ENCODE measurements around the gene KLF3.

KLF3 gene

GRCh38 chr4:38659346-38659745 is 4.7 kb upstream of the KLF3 start:
- Histone ChIP-seq H3K4me3 (ENCODE audit: low read depth in 1 of 2, low read length in 2 of 2) (no peak overlapping the region), H3K9ac (ENCODE audit: low read length) (no peak overlapping the region), H3K9me3 (ENCODE audit: low read length) (no peaks in the 10 kb centered on the region), H3K36me3 (ENCODE audit: insufficient read depth, low read length) (no peaks in the 10 kb centered on the region), H3K27ac (ENCODE audit: low read depth, low read length) (no peak overlapping the region), H3K27me3 (ENCODE audit: control insufficient read depth in 1 of 2, insufficient read depth in 2 of 2, low read length in 2 of 2) (no peaks in the 10 kb centered on the region), H3K4me1 (ENCODE audit: insufficient read depth, low read length) (peaks cover 10% of the 10 kb centered on the region)

- H3K36me3 ChIP-seq (ENCODE audit: insufficient read depth, low read length), result no peaks in the 10 kb centered on the region
- H3K27me3 ChIP-seq (ENCODE audit: control insufficient read depth in 1 of 2, insufficient read depth in 2 of 2, low read length in 2 of 2), result no peaks in the 10 kb centered on the region
- peaks cover 10% of the 10 kb centered on the region for H3K4me1 ChIP-seq (ENCODE audit: insufficient read depth, low read length)
- H3K9me3 ChIP-seq (ENCODE audit: low read length), result no peaks in the 10 kb centered on the region
- H3K9ac ChIP-seq (ENCODE audit: low read length), result no peak overlapping the region
- no peak overlapping the region for H3K4me3 ChIP-seq (ENCODE audit: low read depth in 1 of 2, low read length in 2 of 2)
- H3K27ac ChIP-seq (ENCODE audit: low read depth, low read length), result no peak overlapping the region
These were observed 3.2 kb upstream of the KLF3 start for GRCh38 chr4:38660838-38661237.

- no peaks in the 10 kb centered on the region for H3K36me3 ChIP-seq (ENCODE audit: insufficient read depth, low read length)
- no peak overlapping the region for H3K27ac ChIP-seq (ENCODE audit: low read depth, low read length)
- H3K4me3 ChIP-seq (ENCODE audit: low read depth in 1 of 2, low read length in 2 of 2), result no peak overlapping the region
- no peak overlapping the region for H3K9ac ChIP-seq (ENCODE audit: low read length)
- no peaks in the 10 kb centered on the region for H3K9me3 ChIP-seq (ENCODE audit: low read length)
- H3K4me1 ChIP-seq (ENCODE audit: insufficient read depth, low read length), result peaks cover 10% of the 10 kb centered on the region
- H3K27me3 ChIP-seq (ENCODE audit: control insufficient read depth in 1 of 2, insufficient read depth in 2 of 2, low read length in 2 of 2), result no peaks in the 10 kb centered on the region
These were observed 2.6 kb upstream of the KLF3 start for GRCh38 chr4:38661371-38661770.

- H3K9ac ChIP-seq (ENCODE audit: low read length), result peak overlapping the region; percentile 52
- H3K36me3 ChIP-seq (ENCODE audit: insufficient read depth, low read length), result no peaks in the 10 kb centered on the region
- peak overlapping the region; percentile 56 to 59 for H3K4me3 ChIP-seq (ENCODE audit: low read depth in 1 of 2, low read length in 2 of 2)
- no peaks in the 10 kb centered on the region for H3K9me3 ChIP-seq (ENCODE audit: low read length)
- peak overlapping the region; percentile 97 for H3K27ac ChIP-seq (ENCODE audit: low read depth, low read length)
- no peaks in the 10 kb centered on the region for H3K27me3 ChIP-seq (ENCODE audit: control insufficient read depth in 1 of 2, insufficient read depth in 2 of 2, low read length in 2 of 2)
- peaks cover 20% of the 10 kb centered on the region for H3K4me1 ChIP-seq (ENCODE audit: insufficient read depth, low read length)
These were observed 1.4 kb upstream of the KLF3 start for GRCh38 chr4:38662522-38663089.

- peaks cover 22% of the 10 kb centered on the region for H3K4me1 ChIP-seq (ENCODE audit: insufficient read depth, low read length)
- no peaks in the 10 kb centered on the region for H3K9me3 ChIP-seq (ENCODE audit: low read length)
- H3K9ac ChIP-seq (ENCODE audit: low read length), result peak overlapping the region; percentile 52
These were observed 754 bp upstream of the KLF3 start for GRCh38 chr4:38663090-38663800.

GRCh38 chr4:38664706-38665401 is 855 bp downstream of the KLF3 start:
- no peaks in the 10 kb centered on the region for H3K9me3 ChIP-seq (ENCODE audit: low read length)
- H3K27ac ChIP-seq (ENCODE audit: low read depth, low read length), result peak overlapping the region; percentile 95
- H3K36me3 ChIP-seq (ENCODE audit: insufficient read depth, low read length), result no peaks in the 10 kb centered on the region
- peak overlapping the region; percentile 87 to 88 for H3K4me3 ChIP-seq (ENCODE audit: low read depth in 1 of 2, low read length in 2 of 2)
- peak overlapping the region; percentile 42 for H3K9ac ChIP-seq (ENCODE audit: low read length)
- H3K4me1 ChIP-seq (ENCODE audit: insufficient read depth, low read length), result peaks cover 35% of the 10 kb centered on the region
- H3K27me3 ChIP-seq (ENCODE audit: control insufficient read depth in 1 of 2, insufficient read depth in 2 of 2, low read length in 2 of 2), result no peaks in the 10 kb centered on the region

More at GRCh38 chr4:38663090-38663800, 754 bp upstream of the KLF3 start:
- Histone ChIP-seq H3K27me3 (ENCODE audit: control insufficient read depth in 1 of 2, insufficient read depth in 2 of 2, low read length in 2 of 2) (no peaks in the 10 kb centered on the region), H3K36me3 (ENCODE audit: insufficient read depth, low read length) (no peaks in the 10 kb centered on the region), H3K4me3 (ENCODE audit: low read depth in 1 of 2, low read length in 2 of 2) (peak overlapping the region; percentile 56 to 59), H3K27ac (ENCODE audit: low read depth, low read length) (peak overlapping the region; percentile 97)

GRCh38 chr4:38665551-38666411 is 1.8 kb downstream of the KLF3 start:
- Histone ChIP-seq H3K9ac (ENCODE audit: low read length) (peak overlapping the region; percentile 42), H3K4me1 (ENCODE audit: insufficient read depth, low read length) (peaks cover 44% of the 10 kb centered on the region), H3K27ac (ENCODE audit: low read depth, low read length) (peak overlapping the region; percentile 95)

GRCh38 chr4:38666766-38667084 is 2.7 kb downstream of the KLF3 start:
- Histone ChIP-seq H3K4me1 (ENCODE audit: insufficient read depth, low read length) (peaks cover 53% of the 10 kb centered on the region), H3K9me3 (ENCODE audit: low read length) (no peaks in the 10 kb centered on the region), H3K4me3 (ENCODE audit: low read depth in 1 of 2, low read length in 2 of 2) (peak overlapping the region in 1 of 2 donors; percentile 87), H3K27ac (ENCODE audit: low read depth, low read length) (peak overlapping the region; percentile 95), H3K36me3 (ENCODE audit: insufficient read depth, low read length) (no peaks in the 10 kb centered on the region), H3K27me3 (ENCODE audit: control insufficient read depth in 1 of 2, insufficient read depth in 2 of 2, low read length in 2 of 2) (no peaks in the 10 kb centered on the region), H3K9ac (ENCODE audit: low read length) (peak overlapping the region; percentile 42)

More at GRCh38 chr4:38665551-38666411, 1.8 kb downstream of the KLF3 start:
- no peaks in the 10 kb centered on the region for H3K9me3 ChIP-seq (ENCODE audit: low read length)
- H3K4me3 ChIP-seq (ENCODE audit: low read depth in 1 of 2, low read length in 2 of 2), result peak overlapping the region; percentile 36 to 87
- no peaks in the 10 kb centered on the region for H3K27me3 ChIP-seq (ENCODE audit: control insufficient read depth in 1 of 2, insufficient read depth in 2 of 2, low read length in 2 of 2)
- H3K36me3 ChIP-seq (ENCODE audit: insufficient read depth, low read length), result no peaks in the 10 kb centered on the region

GRCh38 chr4:38667085-38667893 is 3.3 kb downstream of the KLF3 start:
- Histone ChIP-seq H3K4me3 (ENCODE audit: low read depth in 1 of 2, low read length in 2 of 2) (peak overlapping the region; percentile 2 to 87), H3K27me3 (ENCODE audit: control insufficient read depth in 1 of 2, insufficient read depth in 2 of 2, low read length in 2 of 2) (no peaks in the 10 kb centered on the region), H3K9ac (ENCODE audit: low read length) (peak overlapping the region; percentile 42), H3K27ac (ENCODE audit: low read depth, low read length) (peak overlapping the region; percentile 95), H3K4me1 (ENCODE audit: insufficient read depth, low read length) (peaks cover 53% of the 10 kb centered on the region), H3K9me3 (ENCODE audit: low read length) (no peaks in the 10 kb centered on the region), H3K36me3 (ENCODE audit: insufficient read depth, low read length) (no peaks in the 10 kb centered on the region)

- no peaks in the 10 kb centered on the region for H3K9me3 ChIP-seq (ENCODE audit: low read length)
- H3K27ac ChIP-seq (ENCODE audit: low read depth, low read length), result peak overlapping the region; percentile 95
- no peak overlapping the region for H3K4me3 ChIP-seq (ENCODE audit: low read depth in 1 of 2, low read length in 2 of 2)
- H3K9ac ChIP-seq (ENCODE audit: low read length), result no peak overlapping the region
- no peaks in the 10 kb centered on the region for H3K27me3 ChIP-seq (ENCODE audit: control insufficient read depth in 1 of 2, insufficient read depth in 2 of 2, low read length in 2 of 2)
- no peaks in the 10 kb centered on the region for H3K36me3 ChIP-seq (ENCODE audit: insufficient read depth, low read length)
- peaks cover 61% of the 10 kb centered on the region for H3K4me1 ChIP-seq (ENCODE audit: insufficient read depth, low read length)
These were observed 4.4 kb downstream of the KLF3 start for GRCh38 chr4:38668203-38668971.

Measured in muscle layer of colon (tissue), 2 donors.